ENCODE results near the gene ZNF746.
A peak's percentile ranks its signal among the peaks of the same experiment; 100 is the strongest.

ZNF746 gene

GRCh38 chr7:149490083-149490760 lies 7.4 kb downstream of the ZNF746 start:
- DNase-seq (ENCODE audit: low spot score): peak; percentile 60

- DNase-seq (ENCODE audit: low spot score): peak; percentile 44
Observed at GRCh38 chr7:149489391-149490024, 8.1 kb downstream of the ZNF746 start.

DNA sequence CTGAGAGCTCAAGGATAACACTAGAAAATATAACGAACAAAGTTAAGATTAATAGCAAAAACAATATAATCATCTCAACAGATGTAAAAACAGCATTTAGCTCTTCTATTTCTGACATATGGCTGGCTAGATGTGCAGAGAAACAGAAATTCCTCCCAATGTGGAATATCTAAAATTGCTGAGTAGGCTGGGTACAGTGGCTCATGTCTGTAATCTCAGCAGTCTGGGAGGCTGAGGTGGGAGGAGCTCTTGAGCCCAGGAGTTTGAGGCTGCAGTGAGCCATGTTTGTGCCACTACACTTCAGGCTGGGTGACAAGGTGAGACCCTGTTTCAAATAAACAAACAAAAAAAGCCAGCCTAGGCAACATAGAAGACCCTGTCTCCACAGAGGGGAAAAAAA lies 18.0 kb downstream of the ZNF746 start:
- DNase-seq (ENCODE audit: low spot score): no peak

- DNase-seq (ENCODE audit: low spot score): no peak
Observed at GRCh38 chr7:149478754-149479153, 18.9 kb downstream of the ZNF746 start.

DNA sequence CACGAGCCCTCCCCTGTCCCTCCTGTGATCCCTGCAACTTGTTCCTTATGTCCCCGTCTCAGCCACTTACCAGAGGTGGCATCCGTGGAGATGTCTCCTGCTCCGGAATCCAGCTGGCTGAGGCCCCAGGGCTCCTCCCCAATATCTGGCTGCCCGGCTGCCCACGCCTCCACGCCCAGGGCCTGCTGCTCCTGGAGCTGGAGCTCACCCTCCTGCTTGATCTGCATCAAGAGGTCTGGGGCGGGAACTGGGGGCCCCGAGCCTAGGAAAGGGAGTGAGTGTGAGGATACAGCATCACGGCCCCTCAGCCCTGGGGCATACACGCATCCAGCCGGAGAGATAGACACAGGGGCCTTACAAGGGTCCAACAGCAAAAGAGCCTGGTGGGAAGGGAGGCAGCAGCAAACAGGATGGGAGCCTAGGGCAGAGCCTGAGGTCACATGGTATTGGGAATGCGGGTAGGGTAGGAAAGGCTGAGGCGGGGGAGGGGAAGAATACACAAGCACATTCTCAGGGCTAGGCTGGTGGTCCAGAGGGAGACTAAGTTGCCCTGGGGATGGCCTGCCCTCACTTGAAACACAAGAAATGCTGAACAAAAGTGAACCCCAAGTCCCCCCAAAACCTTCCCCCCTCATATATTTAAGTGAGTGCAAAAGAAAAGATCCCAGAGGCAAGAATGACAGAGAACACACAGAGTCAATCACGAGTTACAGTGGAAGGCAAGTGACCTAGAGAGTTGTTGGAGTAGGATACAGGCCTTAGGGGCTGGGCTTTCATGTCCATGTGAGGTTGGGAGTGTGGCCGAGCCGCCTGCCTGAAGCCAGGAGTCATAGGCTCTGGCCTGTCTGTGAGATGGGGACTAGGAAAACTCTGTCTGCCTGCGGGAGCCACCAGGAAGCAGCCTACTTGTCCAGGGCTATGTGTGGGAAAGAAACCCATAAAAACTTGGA lies 19.8 kb downstream of the ZNF746 start:
- no peak for DNase-seq (ENCODE audit: low spot score)

DNA sequence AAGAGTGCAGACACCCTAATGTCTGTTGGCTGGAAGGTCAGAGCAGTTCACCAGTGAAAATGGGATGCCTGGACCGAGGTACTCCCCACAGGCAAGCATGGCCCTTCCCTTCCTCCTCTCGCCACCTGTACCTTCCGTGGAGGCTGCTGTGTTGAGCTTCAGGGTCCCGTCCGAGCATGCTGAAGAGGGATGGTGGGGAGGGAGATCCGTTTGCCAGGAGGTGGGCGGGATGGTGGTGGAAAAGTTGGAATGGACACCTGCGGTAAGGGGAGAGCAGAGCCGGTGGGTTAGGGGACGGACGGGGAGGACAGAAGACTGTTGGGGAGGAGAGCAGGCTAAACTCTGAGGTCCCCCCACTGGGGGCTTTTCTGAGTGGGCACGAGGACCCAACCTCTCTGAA lies 20.8 kb downstream of the ZNF746 start:
- DNase-seq (ENCODE audit: low spot score): no peak

DNA sequence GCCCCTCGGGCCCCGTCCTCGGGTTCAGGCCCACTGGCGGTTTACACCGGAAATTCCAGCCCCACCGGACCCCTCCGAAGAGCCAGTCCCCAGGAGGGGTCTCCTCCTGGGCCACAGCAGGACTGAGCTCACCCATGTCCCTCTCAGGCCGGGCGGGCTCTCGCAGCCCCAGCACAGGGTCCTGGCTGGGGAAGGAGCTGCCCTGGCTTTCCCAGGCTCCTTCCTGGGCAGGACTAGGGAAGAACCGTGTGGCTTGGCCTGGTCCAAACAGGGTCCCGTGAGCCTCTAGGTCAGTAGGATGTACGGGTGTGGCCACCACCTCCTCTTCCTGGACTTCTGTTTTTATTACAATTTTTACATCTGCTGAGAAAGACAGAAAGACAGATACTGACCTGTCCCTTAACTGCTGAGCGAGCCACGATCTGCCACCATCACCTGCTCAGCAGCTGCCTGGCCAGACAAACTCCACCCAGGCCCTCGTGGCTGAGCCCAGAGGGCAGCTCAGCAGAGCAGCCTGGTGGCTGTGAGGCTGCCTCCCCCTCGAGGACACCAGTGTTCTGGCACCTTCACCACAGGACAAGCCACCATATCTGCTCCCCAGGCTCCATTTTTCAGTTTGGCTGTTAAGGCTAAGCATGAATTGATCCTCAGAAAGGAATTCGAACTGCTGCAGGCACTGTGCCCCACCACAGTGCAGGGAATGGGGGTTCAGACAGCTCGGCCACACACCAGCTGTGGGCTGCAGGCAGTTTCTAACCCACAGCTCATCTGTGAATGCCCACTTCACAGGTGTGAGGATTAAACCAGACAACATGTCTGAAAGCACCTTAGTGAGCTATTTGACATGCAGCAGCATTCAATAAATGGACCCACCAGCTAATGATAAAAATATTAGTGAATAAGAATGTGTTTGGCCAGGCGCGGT lies 22.2 kb downstream of the ZNF746 start:
- DNase-seq (ENCODE audit: low spot score): no peak

- DNase-seq (ENCODE audit: low spot score): no peak
Observed at GRCh38 chr7:149474309-149475120, 23.1 kb downstream of the ZNF746 start.

- DNase-seq (ENCODE audit: low spot score): no peak
Observed at GRCh38 chr7:149473251-149473650, 24.4 kb downstream of the ZNF746 start.

DNA sequence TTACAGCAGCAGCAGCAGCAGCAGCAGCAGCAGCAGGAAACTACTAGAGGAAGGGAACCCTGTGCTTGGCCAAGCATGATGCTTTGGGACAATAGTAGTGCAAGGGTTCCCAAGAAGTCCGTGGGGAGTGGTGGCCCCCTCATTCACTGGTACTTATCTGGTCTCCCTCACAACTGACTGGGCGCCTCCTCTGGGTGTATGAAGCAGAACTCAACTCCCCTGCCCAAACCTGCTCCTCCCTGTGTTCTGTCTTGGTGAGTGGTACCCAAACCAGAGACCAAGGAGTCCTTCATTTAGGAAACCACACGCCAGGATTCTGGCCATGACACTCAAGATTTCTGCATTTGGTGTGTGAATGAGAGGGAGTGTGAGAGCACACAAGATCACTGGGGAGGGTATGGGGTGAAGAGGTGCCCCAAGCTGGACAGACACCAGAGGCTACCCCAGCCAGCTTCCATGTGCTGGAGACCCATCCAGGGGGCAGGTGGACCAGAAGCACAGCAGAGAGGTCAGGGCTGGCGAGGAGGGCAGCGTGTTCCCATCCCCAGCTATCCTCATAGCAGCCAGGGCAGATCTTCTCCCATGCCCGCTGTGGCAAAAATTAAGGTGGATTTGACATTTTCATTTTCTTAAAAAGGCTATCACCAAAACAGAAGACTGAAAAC lies 26.2 kb downstream of the ZNF746 start:
- no peak for DNase-seq (ENCODE audit: low spot score)

DNA sequence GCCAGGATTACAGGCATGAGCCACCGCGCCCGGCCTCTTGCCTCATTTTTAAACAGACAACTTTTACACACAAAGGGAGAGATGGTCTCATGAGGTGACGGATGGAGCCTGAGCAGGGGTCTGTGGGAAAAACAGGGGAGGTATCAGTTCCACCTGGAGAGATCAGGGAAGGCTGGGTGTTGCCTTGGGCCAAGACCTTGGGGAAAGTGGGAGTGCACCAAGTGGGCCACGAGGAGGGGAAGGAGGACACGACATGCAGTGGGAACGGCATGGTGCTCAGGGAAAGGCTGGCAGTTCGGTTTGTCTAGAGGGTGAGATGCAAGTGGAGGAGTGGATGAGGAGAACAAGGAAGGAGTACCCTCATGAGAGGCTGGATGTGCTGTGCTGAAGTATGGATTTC lies 27.8 kb downstream of the ZNF746 start:
- no peak for DNase-seq (ENCODE audit: low spot score)

- DNase-seq (ENCODE audit: low spot score): no peak
Observed at GRCh38 chr7:149468208-149468607, 29.4 kb downstream of the ZNF746 start.

- no peak for DNase-seq (ENCODE audit: low spot score)
Observed at GRCh38 chr7:149467321-149467859, 30.2 kb downstream of the ZNF746 start.

- no peak for DNase-seq (ENCODE audit: low spot score)
Observed at GRCh38 chr7:149466364-149466763, 31.2 kb downstream of the ZNF746 start.

GRCh38 chr7:149463500-149464161 lies 34.0 kb downstream of the ZNF746 start:
- no peak for DNase-seq (ENCODE audit: low spot score)

- no peak for DNase-seq (ENCODE audit: low spot score)
Observed at GRCh38 chr7:149462101-149462520, 35.5 kb downstream of the ZNF746 start.

DNA sequence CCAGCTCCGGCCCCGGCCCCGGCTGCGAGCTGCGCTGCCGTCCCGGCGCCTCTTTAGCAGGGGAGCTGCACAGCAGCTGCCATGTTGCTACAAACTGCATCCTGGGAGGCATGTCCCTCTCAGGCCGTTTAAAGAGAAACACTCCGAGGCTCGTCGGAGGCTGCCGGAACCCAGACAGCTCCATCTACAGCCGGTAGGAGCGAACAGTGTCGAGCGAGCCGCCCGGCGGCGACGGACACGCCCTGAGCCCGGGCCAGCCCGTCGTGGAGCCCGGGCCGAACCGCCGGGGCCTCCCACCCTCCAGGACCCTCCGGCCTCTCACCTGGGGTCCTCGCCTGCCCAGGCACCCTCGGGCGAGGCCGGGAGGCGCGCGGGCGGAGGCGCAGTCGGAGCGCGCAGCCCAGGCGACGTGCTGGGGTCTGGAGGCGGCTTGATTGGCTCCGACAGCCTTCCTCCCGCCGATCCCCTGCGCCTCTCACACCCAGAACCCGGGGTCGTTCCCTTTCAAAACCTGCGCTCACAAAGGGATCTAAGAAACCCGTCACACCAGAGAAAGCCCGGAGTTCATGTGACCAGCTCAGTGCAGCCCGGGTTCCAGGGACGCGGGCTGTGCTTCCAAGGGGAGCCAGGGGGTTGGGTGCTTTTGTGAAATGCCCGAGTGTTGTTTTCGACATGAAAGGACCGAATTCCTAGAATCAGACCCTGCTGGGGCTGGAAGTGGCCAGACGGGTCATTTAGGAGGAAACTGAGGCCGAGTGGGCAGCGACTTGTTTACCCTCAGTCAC lies 36.9 kb downstream of the ZNF746 start, which contains the start of gene ZNF777:
Gene ZNF777, minus strand, starts transcription at position 570 of the 785 bp plus-strand sequence. CDS start 5,040 bp downstream, outside the sequence.
- peak; percentile 85 for DNase-seq (ENCODE audit: low spot score)
